NCI-H345 (cell line): Measurements from ENCODE around the gene RAF1.

ENCODE experiments used
- DNase-seq: peaks from one replicate; lab custom pipeline; 2025; lab: John Stamatoyannopoulos, UW

Gene RAF1

DNA sequence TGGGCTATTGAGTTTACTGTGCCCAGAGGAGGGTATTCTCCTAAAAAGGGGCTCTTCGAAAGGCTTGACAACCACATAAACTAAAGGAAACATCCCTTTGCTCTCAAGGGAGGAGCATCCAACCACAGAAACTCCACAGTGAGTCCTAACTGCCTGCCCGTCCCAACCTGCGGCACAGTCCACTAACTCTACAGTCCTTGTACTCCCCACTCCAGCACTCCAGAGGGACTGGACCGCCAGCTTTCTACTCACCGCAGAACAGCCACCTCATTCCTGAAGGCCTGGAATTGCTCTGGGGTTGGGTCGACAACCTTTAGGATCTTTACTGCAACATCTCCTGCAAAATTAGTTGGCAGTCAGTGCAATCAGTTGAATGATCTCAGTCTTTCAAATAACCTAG lies 72.5 kb downstream of the RAF1 start:
- no peak for DNase-seq

DNA sequence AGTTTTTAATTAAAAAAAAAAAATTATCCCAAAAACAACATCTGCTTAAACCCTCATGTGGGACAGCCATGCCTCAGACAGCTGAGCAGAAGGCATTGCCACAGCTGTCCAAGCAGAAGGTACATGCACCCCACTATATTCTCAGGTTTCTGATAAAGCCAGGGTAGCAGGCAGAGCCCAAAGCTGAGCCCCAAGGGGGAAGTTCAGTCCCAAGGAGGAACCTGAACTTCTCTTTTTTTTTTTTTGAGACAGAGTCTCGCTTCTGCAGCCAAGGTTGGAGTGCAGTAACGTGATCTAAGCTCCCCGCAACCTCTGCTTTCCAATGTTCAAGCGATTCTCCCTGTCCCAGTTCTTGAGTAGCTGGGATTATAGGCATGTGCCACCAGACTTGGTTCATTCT lies 73.8 kb downstream of the RAF1 start:
- DNase-seq = no peak

- peak; percentile 81 for DNase-seq
Measured at GRCh38 chr3:12588039-12589009, 75.6 kb downstream of the RAF1 start.

DNA sequence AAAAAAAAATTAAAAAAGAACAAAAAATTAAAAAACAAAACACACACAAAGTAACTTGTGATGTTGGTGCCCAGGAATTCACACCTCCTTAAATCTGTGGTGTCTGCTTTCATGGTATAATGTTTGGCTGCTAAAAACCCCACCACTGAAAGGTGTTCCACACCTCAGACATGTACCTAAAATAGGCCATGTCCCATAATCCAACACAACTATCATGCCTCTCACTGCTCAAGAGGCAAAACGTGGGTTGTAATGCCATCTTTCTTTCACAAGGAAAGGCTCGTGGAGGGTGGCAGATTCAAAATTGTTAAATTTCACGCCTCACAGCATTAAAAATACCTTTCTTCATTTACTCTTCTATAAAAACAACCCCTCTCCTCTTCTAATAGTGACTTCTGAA lies 77.5 kb downstream of the RAF1 start:
- no peak for DNase-seq

DNA sequence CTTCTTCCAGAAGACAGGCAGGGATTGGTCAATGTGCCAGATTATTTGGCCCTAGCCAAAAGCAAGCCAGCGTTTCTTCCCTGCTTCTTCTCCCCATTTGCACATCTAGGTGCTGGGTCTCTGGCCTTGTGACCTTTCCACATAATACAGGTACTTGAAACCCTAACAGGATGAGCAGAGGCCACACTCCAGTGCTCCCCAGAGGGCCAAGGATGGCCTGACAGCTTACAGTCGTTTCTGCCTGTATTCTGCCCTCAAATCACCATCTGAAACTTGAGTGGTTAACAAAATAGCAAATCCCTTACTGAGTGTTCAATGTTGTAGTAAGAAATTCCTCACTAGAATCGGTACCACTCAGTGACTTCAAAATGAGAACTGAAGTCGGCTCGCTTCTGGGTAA lies 77.9 kb downstream of the RAF1 start:
- DNase-seq = no peak

GRCh38 chr3:12585181-12585580 lies 78.7 kb downstream of the RAF1 start:
- no peak for DNase-seq

DNA sequence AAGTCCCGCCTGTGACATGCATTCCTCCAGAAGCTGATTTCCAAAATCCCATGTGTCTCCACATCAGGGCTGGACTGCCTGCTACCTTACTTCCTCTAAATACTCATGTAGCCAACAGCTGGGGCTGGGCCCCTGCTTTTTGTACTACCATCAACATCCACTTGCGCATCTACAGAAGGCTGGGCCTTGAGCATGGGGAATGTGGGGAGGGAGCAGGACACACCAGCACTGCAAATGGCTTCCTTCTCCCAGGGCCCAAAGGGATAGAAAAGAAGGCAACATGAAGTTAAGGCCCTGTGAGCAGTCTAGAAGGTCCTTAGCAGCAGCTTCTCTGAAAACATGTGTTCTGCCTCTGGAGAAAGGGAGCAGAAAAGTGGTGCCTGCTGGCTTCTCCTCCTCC lies 79.8 kb downstream of the RAF1 start:
- DNase-seq = no peak

GRCh38 chr3:12583280-12583679 lies 80.6 kb downstream of the RAF1 start:
- DNase-seq = no peak

- no peak for DNase-seq
Measured at GRCh38 chr3:12582730-12583129, 81.2 kb downstream of the RAF1 start.

DNA sequence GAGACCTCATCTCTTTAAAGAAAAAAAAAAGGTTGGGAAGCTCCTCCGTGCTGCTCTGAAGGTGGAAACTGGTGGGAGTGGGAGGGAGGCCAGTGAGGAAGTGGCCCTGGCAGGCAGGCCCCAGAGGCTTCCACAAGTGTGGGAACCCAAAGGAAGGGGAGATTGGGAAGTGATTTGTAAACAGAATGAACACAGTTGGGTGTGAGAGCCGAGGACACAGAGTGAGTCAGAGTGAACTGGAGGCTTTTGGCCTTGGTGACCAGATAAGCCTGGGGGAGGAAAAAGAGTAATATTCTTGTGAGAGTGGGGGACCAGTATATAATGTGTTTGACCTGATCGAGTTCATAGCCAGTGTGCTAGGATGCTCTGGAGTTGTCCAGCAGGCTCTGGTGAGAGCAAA lies 84.0 kb downstream of the RAF1 start:
- DNase-seq = no peak

DNA sequence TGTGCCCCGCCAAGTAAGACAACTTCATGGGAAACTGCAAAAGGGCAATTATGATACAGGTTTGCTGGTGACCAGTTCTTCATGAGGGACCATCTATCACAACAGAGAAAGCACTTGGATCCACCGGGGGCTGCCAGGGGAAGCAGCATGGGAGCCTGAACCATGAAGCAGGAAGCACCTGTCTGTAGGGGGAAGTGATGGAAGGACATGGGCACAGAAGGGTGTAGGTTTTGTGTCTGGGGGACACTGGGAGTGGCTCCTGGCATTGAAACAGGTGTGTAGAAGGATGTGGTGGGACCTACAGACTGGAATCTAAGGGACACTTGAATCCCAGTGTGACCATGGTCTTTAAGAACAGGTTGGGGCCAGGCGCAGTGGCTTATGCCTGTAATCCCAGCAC lies 84.5 kb downstream of the RAF1 start:
- DNase-seq = no peak

DNA sequence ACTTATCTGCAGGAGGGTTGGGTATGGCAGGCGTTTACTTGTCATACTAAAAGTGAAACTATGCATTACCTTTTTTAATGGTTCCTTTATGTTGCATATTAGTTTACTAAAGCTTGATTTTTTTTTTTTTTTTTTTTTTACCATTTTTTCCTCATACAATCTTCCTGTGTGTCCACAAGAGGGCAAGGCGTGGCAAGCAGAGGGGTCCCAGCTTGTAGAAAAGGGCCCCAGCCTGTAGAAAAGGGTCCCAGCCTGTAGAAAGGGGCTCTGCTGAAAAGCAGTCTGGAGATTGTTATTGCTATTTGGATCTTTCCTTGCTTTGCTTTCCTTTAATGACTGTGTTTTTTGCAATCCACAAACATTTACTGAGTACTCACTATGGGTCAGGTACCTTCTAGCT lies 85.2 kb downstream of the RAF1 start:
- no peak for DNase-seq

DNA sequence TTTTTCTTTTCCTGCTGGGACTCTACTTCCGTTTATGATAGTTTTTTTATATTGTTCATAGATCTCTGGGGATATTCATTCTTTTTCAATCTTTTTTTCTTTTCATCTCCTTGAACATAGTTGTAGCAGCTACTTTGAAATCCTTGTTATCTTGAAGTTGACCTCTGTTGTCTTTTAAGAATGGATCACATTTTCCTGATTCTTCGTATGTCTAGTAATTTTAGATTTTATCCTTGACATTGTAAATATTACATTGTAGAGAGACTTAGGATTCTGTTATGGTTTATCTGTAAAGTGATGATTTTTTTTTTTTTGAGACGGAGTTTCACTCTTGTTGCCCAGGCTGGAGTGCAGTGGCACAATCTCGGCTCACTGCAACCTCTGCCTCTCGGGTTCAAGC lies 86.5 kb downstream of the RAF1 start:
- DNase-seq = no peak

DNA sequence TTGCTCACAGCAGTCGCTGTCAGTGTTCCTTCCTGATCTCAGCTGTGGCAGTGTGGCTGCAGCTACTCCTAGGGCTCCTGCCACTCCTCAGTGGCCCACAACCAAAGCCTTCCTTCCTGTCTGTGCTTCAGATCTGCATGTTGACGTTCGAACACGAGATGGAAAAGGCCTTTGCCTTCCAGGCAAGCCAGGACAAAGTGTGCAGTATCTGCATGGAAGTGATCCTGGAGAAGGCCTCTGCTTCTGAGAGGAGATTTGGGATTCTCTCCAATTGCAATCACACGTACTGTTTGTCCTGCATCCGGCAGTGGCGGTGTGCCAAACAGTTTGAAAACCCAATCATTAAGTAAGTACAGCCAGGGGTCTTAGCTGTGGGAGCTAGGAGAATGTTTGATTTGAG lies 89.3 kb downstream of the RAF1 start:
- DNase-seq = no peak

GRCh38 chr3:12574131-12574530 lies 89.8 kb downstream of the RAF1 start:
- DNase-seq = no peak

- DNase-seq = no peak
Measured at GRCh38 chr3:12571986-12572385, 91.9 kb downstream of the RAF1 start.

DNA sequence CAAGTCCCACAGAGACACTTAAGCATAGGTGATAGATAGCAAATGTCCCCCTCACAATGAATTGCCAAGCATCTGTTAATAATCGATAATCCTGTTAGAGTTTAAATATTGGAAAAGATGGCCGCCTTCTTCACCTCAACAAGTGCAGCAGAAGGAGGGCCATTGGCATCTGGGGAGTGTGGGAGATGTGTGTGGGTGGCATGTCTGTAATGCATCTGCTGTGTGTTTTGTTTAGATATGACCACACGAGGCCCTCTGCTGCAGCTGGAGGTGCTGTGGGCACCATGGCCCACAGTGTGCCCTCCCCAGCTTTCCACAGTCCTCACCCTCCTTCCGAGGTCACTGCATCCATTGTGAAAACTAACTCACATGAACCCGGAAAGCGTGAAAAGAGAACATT lies 94.1 kb downstream of the RAF1 start:
- DNase-seq = no peak

DNA sequence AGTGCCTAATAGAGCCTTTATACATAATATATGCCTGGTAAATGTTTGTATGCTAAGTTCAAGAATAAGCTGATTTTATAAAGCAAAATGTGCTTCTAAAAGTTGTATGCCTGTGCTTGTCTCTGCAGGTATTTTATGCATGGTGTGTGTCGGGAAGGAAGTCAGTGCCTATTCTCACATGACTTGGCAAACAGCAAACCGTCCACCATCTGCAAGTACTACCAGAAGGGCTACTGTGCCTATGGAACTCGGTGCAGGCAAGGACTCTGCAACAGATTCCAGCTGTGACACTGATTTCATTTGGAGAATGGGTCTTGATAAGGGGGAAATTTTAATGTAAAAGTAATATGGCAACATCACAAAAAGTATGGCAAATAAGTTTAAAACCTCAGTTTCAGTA lies 95.2 kb downstream of the RAF1 start:
- no peak for DNase-seq

DNA sequence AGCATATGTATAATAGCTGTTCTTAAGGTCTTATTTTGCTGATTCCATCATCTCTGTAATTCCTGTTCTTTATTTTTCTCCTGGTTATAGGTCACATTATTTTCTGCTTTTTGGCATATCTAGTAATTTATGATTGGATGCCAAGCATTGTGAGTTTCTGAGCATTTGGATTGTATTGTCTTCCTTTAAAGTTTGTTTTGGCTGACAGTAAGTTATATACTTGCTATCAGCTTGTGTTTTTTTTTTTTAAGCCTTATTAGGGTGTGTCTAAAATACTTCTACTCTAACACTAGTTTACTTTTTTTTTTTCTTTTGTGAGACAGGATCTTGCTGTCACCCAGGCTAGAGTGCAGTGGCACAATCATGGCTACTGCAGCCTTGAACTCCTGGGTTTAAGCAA lies 96.9 kb downstream of the RAF1 start:
- DNase-seq = no peak

DNA sequence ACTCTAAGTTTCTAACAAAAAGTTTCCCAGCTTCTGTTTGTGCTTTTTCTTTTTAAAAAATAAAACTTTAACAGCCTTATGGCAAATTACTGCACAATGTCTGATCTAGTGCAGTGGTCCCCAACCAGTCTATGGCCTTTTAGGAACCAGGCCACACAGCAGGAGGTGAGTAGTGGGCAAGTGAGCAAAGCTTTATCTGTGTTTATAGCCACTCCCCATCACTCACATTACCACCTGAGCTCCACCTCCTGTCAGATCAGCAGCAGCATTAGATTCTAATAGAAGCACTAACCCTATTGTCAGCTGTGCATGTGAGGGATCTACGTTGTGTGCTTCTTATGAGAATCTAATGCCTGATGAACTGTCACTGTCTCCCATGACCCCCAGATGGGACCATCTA lies 101.5 kb downstream of the RAF1 start:
- DNase-seq = no peak

GRCh38 chr3:12561397-12561796 lies 102.5 kb downstream of the RAF1 start:
- no peak for DNase-seq

DNA sequence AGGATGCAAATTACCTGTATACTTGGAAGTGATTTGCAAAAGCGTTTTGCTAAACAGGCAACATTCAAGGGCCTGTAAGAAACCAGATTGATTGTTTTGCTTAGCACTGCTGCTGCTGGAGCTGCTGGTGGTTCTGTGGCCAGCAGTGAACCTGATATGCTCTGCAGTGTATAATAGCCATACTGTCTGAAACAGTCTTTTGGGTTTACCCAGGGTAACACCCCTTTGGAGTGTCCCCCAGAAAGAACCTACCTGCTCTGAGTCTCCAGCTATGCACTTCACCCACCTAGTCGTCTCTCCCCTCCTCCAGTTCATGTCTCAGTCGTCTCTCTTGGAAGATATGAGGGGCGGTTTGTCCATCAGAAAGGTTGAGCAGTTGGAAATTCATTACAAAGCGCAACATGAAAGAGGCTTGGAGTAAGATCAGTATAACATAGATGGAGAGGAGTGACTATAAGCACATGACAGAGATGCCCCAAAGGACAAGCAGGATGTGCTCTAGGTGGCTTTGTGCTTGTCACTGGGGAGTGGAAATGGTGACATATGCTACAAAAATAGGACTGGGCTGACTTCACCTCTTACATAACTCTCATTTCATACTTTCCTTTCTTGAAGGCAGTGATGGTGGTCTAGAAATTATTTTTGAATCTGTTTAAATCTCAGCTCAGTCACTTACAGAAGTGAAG lies 103.3 kb downstream of the RAF1 start:
- no peak for DNase-seq

GRCh38 chr3:12559520-12559919 lies 104.4 kb downstream of the RAF1 start:
- no peak for DNase-seq

- DNase-seq = no peak
Measured at GRCh38 chr3:12558706-12559105, 105.2 kb downstream of the RAF1 start.
